Stimulated activated CD4-positive, alpha-beta T cell treated with anti-CD3 and anti-CD28 coated beads, Interleukin-15, amount 100 ng/mL, for 48 hours (primary cell): Measurements from ENCODE around the gene PTPRN2.
"Not testable (repeated sequence)": the region's sequence is repeated elsewhere in the genome, so short reads cannot be mapped to it uniquely, and the experiment has no call there.

ENCODE experiments used
- DNase-seq, 2 donors: peaks; one replicate each; pipeline ENCODE4 v3.0.0-alpha.2; 2020; ENCODE audit warnings: low read depth in 2 of 2

Gene PTPRN2

DNA sequence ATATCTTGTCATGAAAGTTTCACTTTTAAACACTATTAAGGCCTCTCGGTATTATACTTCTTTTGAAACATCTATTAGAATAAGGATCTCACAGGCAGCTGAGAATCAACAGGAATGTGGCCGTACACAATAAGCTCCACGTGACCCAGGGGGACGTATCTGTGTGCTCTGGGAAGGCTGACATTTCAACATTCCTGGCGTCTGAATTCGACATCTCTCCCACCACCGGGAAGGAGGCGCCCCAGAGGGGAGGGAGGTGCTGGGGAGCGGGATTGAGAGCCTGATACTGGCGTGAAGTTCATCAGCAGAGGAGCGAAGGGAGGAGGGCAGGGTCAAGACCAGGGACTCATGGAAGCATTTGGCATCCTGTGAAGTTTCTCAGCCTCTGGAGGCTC lies 849.6 kb downstream of the PTPRN2 start:
- DNase-seq: no peak

DNA sequence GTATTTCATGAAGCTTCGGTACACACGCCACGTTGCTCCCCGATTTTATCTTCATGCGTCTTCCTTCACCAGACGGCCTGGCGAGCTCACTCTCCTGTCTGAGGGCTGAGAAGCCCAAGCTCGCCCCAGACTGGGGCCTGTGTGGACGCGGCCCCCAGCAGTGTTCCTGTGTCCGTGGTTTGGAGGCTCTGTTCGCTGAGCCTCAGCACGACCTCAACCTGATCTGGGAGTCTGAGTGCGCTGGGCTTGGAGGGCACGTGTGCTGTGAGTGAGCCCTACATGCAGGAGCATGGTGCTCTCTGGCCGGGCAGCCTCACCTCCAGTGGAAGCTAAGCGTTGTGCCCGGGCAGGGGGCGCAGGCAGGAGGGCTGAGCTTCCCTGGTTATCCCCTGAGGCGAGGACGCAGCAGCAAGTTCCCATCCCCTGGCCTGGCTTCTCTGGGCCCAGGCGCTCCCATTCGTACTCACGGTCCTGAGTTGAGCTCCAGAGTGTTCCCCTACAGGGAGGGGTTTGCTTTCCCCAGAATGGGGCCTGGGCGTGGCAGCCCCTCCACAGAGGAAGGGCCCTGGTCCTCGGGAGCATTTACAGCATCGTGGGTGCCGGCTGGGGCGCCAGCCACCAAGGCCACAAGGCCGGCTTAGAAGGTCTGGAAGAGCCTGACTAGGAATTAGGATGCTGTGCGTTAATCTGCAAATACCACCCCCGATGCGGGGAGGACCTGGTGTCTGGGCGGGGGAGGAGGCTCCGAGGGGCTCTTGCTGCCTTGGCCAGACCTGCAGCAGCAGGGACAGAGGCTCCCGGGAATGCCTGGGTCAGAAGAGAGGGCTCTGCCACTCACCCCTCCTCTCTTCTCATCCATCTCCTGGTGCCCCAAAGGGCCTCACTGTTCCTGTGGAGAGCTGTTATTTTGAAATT lies 850.2 kb downstream of the PTPRN2 start:
- DNase-seq: no peak

DNA sequence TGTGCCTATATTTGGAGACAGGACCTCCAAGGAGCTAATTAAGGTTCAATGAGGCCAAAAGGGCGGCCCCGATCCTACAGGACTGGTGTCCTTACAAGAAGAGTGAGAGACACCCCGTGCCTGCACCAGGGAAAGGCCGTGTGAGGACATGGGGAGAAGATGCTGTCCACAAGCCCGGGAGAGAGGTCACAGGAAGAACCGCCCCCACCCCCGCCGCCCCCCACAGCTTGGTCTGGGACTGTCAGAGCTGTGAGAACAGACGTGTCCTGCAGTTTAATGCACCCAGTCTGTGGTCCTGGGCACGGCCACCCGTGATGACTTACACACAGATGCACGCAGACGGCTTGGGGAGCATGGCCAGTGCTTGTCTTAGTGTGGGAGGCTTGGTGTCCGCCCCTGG lies 851.3 kb downstream of the PTPRN2 start:
- no peak for DNase-seq

DNA sequence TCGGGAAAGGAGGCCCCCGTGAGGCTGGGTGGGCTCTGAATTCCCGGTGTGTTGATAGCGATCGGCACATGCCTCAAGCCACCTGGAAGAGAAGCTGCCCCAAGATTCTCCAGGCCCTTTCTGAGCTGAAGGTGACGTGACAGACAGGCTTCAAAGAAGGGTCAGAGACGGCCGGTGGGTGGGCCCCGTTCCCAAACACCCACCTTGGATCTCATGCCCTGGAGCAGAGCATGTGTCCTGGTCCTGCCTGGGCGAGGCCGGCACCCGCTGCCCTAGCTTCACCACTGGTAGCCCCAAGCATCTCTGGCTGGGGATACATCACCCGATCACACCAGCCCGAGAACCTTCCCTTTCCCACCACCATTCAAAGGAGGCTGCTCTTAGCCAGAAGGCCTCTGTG lies 851.8 kb downstream of the PTPRN2 start:
- DNase-seq: no peak

- DNase-seq: no peak
These were observed 852.7 kb downstream of the PTPRN2 start for GRCh38 chr7:157734676-157735640.

DNA sequence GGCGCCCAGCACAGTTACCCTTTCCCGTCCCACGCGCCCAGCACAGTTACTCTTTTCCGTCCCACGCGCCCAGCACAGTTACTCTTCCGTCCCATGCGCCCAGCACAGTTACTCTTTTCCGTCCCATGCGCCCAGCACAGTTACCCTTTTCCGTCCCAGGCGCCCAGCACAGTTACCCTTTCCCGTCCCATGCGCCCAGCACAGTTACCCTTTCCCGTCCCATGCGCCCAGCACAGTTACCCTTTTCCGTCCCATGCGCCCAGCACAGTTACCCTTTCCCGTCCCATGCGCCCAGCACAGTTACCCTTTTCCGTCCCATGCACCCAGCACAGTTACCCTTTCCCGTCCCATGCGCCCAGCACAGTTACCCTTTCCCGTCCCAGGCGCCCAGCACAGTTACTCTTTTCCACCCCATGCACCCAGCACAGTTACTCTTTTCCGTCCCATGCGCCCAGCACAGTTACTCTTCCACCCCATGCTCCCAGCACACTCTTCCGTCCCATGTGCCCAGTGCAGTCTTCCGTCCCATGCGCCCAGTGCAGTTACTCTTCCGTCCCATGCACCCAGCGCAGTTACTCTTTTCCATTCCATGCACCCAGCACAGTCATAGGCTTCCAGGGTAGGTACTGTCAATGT lies 853.7 kb downstream of the PTPRN2 start:
- DNase-seq: not testable (repeated sequence)

DNA sequence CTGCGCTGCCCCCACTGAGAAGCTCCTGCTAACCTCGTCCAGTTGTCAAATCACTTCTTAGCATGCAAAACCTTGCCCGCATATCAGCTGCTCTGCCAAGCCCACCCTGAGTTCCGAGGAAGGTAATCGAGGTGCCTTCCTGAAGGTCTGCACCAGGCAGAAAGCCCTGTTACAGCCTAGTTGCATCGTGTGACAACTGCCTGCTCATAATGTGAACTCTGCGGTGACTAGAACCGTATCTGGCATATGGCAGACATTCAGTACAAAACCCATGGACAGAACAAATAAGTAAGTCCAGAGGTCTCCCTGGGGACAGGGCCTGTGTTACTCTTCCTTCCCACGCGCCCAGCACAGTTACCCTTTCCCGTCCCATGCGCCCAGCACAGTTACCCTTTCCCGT lies 856.5 kb downstream of the PTPRN2 start:
- DNase-seq: no peak

DNA sequence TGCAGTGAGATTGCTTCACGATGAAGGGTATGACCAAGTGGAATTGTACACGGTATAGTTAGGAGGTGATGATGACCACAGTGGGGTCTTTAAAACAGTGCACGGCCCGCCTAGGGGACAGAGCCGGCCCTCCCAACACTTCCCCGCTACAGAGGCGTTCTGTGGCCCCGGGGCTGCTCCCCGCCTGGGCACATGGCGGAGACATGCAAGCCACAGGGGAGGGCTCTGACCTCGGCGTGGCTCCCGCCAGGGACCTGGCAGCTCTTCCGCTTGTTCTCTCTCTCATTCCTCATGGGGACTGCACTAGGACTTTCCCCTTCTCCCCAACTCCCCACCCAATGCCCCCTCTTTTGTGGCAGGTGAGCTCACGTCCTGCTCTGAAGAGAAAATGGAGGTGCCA lies 857.0 kb downstream of the PTPRN2 start:
- DNase-seq: no peak

DNA sequence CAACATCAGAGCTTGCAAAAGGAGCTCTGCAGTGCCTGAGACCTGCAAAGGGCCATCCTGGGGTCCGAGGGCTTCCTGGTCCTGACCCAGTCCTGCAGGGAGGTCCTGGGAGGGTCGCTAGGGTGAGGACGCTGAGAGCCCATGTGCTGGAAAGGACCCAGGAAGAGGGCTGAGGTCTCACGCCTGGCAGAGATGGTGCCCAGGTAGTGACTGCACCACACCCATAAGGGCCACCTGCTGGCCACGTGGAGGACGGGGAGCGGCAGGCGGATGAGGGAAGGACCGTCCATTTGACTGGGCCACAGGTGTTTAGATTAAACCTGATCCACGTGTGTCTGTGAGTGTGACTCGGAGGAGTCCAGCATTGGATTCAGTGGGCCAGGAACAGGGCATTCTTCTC lies 858.1 kb downstream of the PTPRN2 start:
- DNase-seq: no peak

DNA sequence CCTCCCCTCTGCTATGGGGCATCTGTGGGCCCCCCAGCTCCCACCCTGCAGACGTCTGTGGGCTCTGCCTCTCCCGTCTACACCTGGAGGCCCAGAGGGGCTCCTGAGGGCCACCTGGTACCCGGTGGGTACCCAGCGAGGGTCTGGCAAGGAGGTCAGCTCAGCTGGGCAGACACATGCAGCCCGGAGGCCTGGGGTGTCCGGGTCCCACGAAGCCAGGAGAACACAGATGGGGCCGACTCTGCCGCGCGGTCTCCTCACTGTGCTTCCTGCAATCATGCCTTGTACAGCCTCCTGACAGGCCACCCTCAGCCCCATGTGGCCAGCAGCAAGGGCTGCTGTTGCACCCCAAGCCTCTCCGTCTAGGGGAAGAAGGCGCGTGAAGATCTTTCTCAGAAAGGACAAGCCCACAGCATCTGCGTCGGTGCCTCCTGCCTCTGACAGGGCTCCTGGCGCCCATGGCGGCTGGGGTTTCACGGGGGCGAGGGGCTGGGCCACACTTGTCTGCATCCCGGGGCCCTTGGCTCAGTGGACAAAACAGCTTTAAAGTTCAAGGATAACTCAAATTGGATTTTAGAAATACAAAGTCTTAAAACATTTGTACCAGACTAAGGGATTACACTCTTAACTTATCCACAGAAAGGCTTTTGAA lies 859.5 kb downstream of the PTPRN2 start:
- no peak for DNase-seq

- DNase-seq: no peak
These were observed 860.9 kb downstream of the PTPRN2 start for GRCh38 chr7:157726764-157727163.

DNA sequence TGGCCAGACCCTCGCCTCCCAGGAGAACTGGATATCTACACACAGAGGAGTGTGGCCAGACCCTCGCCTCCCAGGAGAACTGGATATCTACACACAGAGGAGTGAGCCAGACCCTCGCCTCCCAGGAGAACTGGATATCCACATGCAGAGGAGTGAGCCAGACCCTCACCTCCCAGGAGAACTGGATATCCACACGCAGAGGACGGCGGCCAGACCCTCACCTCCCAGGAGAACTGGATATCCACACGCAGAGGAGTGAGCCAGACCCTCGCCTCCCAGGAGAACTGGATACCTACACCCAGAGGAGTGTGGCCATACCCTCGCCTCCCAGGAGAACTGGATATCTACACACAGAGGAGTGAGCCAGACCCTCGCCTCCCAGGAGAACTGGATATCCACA lies 862.3 kb downstream of the PTPRN2 start:
- not testable (repeated sequence) for DNase-seq

DNA sequence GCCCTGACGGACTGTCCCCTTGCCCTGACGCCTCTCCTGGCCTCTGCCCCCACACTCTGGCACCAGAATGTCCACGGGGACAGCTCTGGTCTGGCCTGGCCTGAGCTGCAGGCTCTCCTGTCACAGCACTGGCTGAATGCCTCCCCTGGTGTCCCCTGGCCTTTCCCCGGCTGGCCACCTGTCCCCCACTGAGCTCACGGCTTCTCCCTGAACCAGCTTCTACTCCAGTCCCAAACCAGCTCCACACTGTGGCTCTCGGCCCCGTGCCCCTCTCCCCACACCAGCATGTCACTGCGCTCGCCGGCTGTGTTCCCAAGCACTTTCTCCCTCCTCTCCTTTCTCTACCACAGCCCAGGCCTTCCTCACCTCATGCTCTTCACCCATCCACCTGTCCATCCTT lies 864.4 kb downstream of the PTPRN2 start:
- DNase-seq: no peak

GRCh38 chr7:157722137-157723060 lies 865.2 kb downstream of the PTPRN2 start:
- DNase-seq: no peak

GRCh38 chr7:157721468-157722136 lies 866.0 kb downstream of the PTPRN2 start:
- DNase-seq: no peak

DNA sequence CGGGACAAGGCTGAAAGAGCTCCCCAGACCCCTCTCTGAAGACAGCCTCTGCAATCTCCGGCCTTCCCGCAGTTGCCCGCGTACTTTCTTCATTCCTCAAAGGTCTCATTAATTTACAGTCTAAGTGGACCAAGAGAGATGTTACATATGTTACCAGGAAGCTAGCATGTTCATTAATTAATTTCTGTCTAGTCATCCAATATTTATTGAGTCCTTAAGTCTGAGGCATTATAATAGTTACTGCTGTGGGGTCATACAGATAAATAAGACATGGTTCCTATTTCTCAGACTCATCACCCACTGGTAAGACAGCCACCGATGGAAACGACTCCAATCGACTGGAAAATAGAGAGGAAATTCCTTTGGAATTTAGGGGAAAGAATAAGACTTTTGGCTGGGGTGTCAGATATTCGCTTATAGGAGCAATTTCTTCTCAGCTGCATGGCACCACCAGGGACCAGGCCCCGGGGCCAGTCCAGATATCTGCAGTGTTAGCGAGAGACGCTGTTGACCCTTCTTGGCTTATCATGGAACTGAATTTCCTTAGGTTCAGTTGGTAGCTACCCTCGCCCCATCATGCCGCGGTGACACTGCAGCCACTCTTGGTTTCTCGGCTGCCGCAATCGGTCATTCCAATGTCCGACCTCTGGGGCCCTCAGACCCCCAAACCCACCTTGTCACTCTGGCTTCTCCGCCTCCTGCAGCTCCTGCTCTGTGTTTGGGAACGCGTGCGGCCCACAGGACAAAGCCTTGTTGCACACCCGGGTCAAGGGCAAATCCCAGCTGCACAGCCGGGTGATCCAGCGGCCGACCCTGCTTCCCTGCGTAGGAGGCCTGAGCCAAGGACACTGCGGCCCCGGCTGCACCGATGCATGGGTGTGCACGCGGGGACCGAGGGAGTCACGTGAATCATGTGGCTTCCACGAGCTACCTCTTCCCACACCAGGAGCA lies 867.6 kb downstream of the PTPRN2 start:
- no peak for DNase-seq

- DNase-seq: no peak
These were observed 868.5 kb downstream of the PTPRN2 start for GRCh38 chr7:157719008-157719682.

- DNase-seq: no peak
These were observed 869.2 kb downstream of the PTPRN2 start for GRCh38 chr7:157718303-157719007.
